ENCODE results near the gene NFATC2.

Gene NFATC2

GRCh38 chr20:51562332-51563173, 20.0 kb upstream of the NFATC2 start:
- Mint-ChIP-seq H3K27ac (no peak overlapping the region), H3K4me1 (ENCODE audit: low read depth) (peaks cover 11% of the 10 kb centered on the region), H3K9me3 (no peaks in the 10 kb centered on the region), H3K36me3 (ENCODE audit: low read depth) (no peaks in the 10 kb centered on the region), H3K4me3 (peak overlapping the region; percentile 59), H3K27me3 (ENCODE audit: low read depth) (peaks cover 74% of the 10 kb centered on the region)
- no peak for DNase-seq (ENCODE audit: low spot score)

DNA sequence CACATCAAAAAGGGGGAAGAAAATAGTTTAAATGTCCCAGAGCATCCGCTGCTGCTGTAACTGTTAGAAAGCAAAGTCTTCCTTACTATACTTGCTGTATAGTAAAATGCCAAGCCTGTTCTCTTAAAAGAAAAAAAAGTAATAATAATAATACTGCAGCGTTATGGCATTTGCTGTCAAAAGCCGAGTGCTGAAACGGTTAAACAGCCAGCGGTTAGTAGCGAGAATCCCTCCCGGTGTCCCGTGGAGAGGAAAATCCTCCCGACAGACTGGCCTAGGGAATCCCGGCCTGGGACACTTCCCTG, 19.5 kb upstream of the NFATC2 start:
- H3K27me3 Mint-ChIP-seq (ENCODE audit: low read depth) = peaks cover 77% of the 10 kb centered on the region
- peaks cover 11% of the 10 kb centered on the region for H3K4me1 Mint-ChIP-seq (ENCODE audit: low read depth)
- no peak overlapping the region for H3K27ac Mint-ChIP-seq
- no peak for DNase-seq (ENCODE audit: low spot score)
- H3K36me3 Mint-ChIP-seq (ENCODE audit: low read depth) = no peaks in the 10 kb centered on the region
- no peaks in the 10 kb centered on the region for H3K9me3 Mint-ChIP-seq
- H3K4me3 Mint-ChIP-seq = peak overlapping the region; percentile 27

DNA sequence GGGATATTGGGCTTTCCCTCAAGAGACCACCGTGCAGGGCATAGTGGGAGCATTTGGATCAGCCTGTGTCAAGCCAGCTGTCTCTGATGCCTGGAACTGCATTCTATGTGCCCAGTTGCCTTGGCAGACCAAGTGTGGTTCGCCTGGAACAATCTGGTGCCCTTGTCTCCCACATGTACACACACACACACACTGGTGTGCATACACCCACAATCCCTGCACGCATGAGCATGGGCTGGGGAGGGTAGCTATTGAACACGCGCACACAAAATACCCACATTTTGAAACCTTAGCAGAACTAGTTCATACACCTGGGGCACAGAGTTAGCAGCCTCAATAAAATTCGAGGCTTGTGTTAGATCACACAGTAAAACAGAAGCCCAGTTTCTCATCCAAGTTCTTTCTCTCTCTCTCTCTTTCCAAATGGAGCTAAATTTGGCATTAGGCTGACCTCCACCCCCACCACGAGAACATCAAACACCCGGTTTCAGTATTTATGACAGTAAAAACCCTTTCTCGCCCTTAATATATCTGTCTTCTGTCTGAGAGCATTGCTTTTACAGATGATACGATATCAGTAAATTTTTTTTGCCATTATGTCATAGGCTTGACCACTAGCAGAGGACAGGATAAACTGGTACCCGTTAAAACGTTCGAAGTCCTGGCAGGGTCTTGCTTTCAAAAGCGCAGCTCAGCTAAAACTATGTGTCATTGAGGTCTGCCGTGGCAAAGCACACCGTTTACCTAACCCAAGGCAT, 18.2 kb upstream of the NFATC2 start:
- no peaks in the 10 kb centered on the region for H3K9me3 Mint-ChIP-seq
- peaks cover 69% of the 10 kb centered on the region for H3K27me3 Mint-ChIP-seq (ENCODE audit: low read depth)
- peaks cover 11% of the 10 kb centered on the region for H3K4me1 Mint-ChIP-seq (ENCODE audit: low read depth)
- peak overlapping the region; percentile 60 for H3K4me3 Mint-ChIP-seq
- no peak for DNase-seq (ENCODE audit: low spot score)
- no peaks in the 10 kb centered on the region for H3K36me3 Mint-ChIP-seq (ENCODE audit: low read depth)
- no peak overlapping the region for H3K27ac Mint-ChIP-seq

- Mint-ChIP-seq H3K27me3 (ENCODE audit: low read depth) (peaks cover 66% of the 10 kb centered on the region), H3K4me1 (ENCODE audit: low read depth) (peaks cover 11% of the 10 kb centered on the region), H3K27ac (no peak overlapping the region), H3K9me3 (no peaks in the 10 kb centered on the region), H3K4me3 (no peak overlapping the region), H3K36me3 (ENCODE audit: low read depth) (no peaks in the 10 kb centered on the region)
- DNase-seq (ENCODE audit: low spot score) = no peak
These were observed 17.5 kb upstream of the NFATC2 start for GRCh38 chr20:51560042-51560441.

- Mint-ChIP-seq H3K4me3 (no peak overlapping the region), H3K27ac (no peak overlapping the region)
- DNase-seq (ENCODE audit: low spot score) = no peak
These were observed 12.1 kb upstream of the NFATC2 start for GRCh38 chr20:51554538-51555165.

GRCh38 chr20:51553897-51554486, 11.5 kb upstream of the NFATC2 start:
- H3K9me3 Mint-ChIP-seq = no peaks in the 10 kb centered on the region
- H3K4me1 Mint-ChIP-seq (ENCODE audit: low read depth) = no peaks in the 10 kb centered on the region
- peaks cover 20% of the 10 kb centered on the region for H3K27me3 Mint-ChIP-seq (ENCODE audit: low read depth)
- no peaks in the 10 kb centered on the region for H3K36me3 Mint-ChIP-seq (ENCODE audit: low read depth)
- H3K27ac Mint-ChIP-seq = no peak overlapping the region
- no peak for DNase-seq (ENCODE audit: low spot score)
- no peak overlapping the region for H3K4me3 Mint-ChIP-seq

More at GRCh38 chr20:51554538-51555165, 12.1 kb upstream of the NFATC2 start:
- no peaks in the 10 kb centered on the region for H3K4me1 Mint-ChIP-seq (ENCODE audit: low read depth)
- H3K9me3 Mint-ChIP-seq = no peaks in the 10 kb centered on the region
- no peaks in the 10 kb centered on the region for H3K36me3 Mint-ChIP-seq (ENCODE audit: low read depth)
- H3K27me3 Mint-ChIP-seq (ENCODE audit: low read depth) = peaks cover 27% of the 10 kb centered on the region

DNA sequence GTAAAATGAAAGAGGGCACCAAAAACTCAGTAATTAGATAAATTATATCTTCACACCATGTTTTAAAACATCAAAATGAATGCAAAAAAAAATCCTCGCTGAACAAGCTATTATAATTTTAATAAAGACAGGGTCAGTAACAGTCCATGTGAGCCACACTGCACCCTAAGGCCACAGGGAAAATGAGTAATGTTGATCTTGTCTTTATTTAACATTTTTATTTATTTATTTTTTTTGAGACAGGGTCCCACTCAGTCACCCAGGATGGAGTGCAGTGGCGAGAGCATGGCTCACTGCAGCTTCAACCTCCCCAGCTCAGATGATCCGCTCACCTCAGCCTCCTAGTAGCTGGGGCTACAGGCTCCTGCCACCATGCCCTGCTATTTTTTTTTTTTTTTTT, 8.7 kb upstream of the NFATC2 start:
- H3K27me3 Mint-ChIP-seq (ENCODE audit: low read depth) = peaks cover 28% of the 10 kb centered on the region
- DNase-seq (ENCODE audit: low spot score) = no peak
- no peaks in the 10 kb centered on the region for H3K9me3 Mint-ChIP-seq
- H3K4me3 Mint-ChIP-seq = no peak overlapping the region
- H3K36me3 Mint-ChIP-seq (ENCODE audit: low read depth) = no peaks in the 10 kb centered on the region
- no peaks in the 10 kb centered on the region for H3K4me1 Mint-ChIP-seq (ENCODE audit: low read depth)
- H3K27ac Mint-ChIP-seq = no peak overlapping the region

DNA sequence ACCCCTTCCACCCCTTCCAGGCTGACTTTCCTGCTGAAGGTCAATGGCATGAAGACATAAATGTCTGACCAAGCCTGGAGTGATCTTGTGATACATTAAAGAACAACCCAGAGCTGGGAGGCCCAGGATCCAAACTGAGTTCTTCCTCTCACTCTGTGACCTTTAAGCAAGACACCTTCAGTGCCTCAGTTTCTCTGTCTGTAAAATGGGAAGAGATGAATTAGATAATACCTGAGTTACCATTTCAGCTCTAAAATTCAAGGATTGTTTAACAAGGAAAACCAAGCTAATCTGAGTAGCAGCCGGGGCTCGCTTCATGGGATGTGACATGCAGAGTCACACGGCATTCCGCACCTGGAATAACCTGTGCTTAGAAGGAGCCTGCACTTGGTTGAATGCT, 7.0 kb upstream of the NFATC2 start:
- no peak for DNase-seq (ENCODE audit: low spot score)
- H3K4me3 Mint-ChIP-seq = no peak overlapping the region
- H3K36me3 Mint-ChIP-seq (ENCODE audit: low read depth) = peaks cover 1% of the 10 kb centered on the region
- no peaks in the 10 kb centered on the region for H3K4me1 Mint-ChIP-seq (ENCODE audit: low read depth)
- H3K27me3 Mint-ChIP-seq (ENCODE audit: low read depth) = peaks cover 34% of the 10 kb centered on the region
- H3K27ac Mint-ChIP-seq = no peak overlapping the region
- H3K9me3 Mint-ChIP-seq = no peaks in the 10 kb centered on the region

- Mint-ChIP-seq H3K27ac (no peak overlapping the region), H3K27me3 (ENCODE audit: low read depth) (peaks cover 39% of the 10 kb centered on the region), H3K36me3 (ENCODE audit: low read depth) (peaks cover 1% of the 10 kb centered on the region), H3K4me1 (ENCODE audit: low read depth) (peaks cover 6% of the 10 kb centered on the region), H3K4me3 (no peak overlapping the region), H3K9me3 (no peaks in the 10 kb centered on the region)
- DNase-seq (ENCODE audit: low spot score) = no peak
These were observed 5.4 kb upstream of the NFATC2 start for GRCh38 chr20:51547951-51548350.

DNA sequence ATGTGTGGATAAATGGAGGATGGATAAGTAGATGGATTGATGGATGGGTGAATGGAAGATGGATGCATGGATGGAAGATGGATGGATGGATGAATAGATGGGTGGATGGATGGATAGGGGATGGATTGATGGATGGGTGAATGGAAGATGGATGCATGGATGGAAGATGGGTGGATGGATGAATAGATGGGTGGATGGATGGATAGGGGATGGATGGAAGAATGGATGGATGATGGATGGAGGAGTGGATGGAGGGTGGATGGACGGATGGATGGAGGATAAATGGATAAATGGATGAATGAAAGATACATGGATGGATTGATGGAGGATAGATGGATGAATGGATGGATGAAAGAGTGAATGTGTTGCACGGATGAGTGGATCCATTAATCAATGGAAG, 3.0 kb upstream of the NFATC2 start:
- Mint-ChIP-seq H3K4me3 (no peak overlapping the region), H3K36me3 (ENCODE audit: low read depth) (peaks cover 9% of the 10 kb centered on the region), H3K27me3 (ENCODE audit: low read depth) (peaks cover 39% of the 10 kb centered on the region), H3K27ac (no peak overlapping the region), H3K4me1 (ENCODE audit: low read depth) (peaks cover 15% of the 10 kb centered on the region), H3K9me3 (no peaks in the 10 kb centered on the region)
- no peak for DNase-seq (ENCODE audit: low spot score)

DNA sequence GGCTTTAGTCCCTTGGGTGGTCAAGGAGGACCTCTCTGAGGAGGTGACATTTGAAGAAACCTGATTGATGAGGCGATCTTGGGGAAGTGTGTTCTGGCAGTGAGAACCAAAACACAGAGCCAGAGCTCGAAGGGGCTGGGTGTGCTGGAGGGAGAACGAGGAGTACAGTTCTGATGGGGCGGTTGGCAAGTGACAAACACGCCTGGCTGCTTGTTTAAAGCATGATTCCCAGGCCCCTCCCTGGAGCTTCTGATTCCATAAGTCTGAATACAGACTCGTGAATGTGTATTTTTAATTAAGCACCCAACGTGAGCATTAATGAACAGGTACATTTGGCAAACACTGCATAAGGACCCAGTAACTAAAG, 886 bp upstream of the NFATC2 start:
- Mint-ChIP-seq H3K4me1 (ENCODE audit: low read depth) (peaks cover 34% of the 10 kb centered on the region), H3K27ac (peak overlapping the region; percentile 38), H3K9me3 (no peaks in the 10 kb centered on the region), H3K4me3 (peak overlapping the region; percentile 79), H3K36me3 (ENCODE audit: low read depth) (peaks cover 28% of the 10 kb centered on the region), H3K27me3 (ENCODE audit: low read depth) (peaks cover 39% of the 10 kb centered on the region)
- no peak for DNase-seq (ENCODE audit: low spot score)

DNA sequence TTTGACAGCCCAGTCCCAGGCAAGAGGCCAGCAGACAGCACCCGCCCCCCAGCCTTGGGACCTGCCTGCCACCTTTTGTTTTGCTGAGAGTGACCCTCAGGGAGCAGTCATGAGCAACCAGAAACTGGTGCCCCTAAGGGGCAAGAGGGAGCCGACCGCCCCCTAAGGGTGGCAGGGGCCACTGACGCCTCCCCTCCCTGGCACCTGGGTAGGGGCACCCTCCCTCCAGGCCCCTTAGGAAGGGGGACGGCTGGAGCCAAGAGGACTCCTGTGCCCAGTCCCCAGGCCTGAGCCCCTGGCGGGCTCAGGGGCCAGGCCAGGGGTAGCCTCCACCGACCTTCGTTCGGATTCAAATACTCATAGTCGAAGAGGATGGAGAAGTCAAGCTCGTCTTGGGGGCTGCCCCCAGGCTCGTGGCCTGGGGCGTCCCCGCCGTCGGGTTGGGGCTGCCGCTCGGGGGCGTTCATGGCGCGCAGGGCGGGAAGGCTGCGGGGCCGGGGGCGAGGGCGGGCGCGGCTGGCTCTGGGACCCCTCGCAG, 417 bp downstream of the NFATC2 start:
- Mint-ChIP-seq H3K4me3 (peak overlapping the region; percentile 95), H3K4me1 (ENCODE audit: low read depth) (peaks cover 44% of the 10 kb centered on the region), H3K27ac (peak overlapping the region; percentile 97), H3K36me3 (ENCODE audit: low read depth) (peaks cover 39% of the 10 kb centered on the region), H3K9me3 (no peaks in the 10 kb centered on the region), H3K27me3 (ENCODE audit: low read depth) (peaks cover 28% of the 10 kb centered on the region)
- DNase-seq (ENCODE audit: low spot score) = peak; percentile 69

GRCh38 chr20:51541189-51542032, 1.1 kb downstream of the NFATC2 start:
- peaks cover 51% of the 10 kb centered on the region for H3K4me1 Mint-ChIP-seq (ENCODE audit: low read depth)
- H3K9me3 Mint-ChIP-seq = no peaks in the 10 kb centered on the region
- H3K27me3 Mint-ChIP-seq (ENCODE audit: low read depth) = peaks cover 21% of the 10 kb centered on the region
- DNase-seq (ENCODE audit: low spot score) = peak; percentile 89
- H3K4me3 Mint-ChIP-seq = peak overlapping the region; percentile 95
- H3K36me3 Mint-ChIP-seq (ENCODE audit: low read depth) = peaks cover 45% of the 10 kb centered on the region
- H3K27ac Mint-ChIP-seq = peak overlapping the region; percentile 97
